ENCODE measurements around the gene MYBPC1. TPM values are rescaled to one million over a fixed set of nuclear protein-coding genes. Genes with fewer than 3 reads are reported as not detected.

Gene MYBPC1
- total and polyA plus RNA-seq, 2 of the 4 experiments (the other 2 are of a cell fraction): not detected

- WGBS, 2 experiments (ENCODE audit: extremely low coverage in 2 of 2, insufficient read length in 1 of 2): no CpG with 5 or more reads among the region's 4 CpGs
- H2BK15ac ChIP-seq (ENCODE audit: low read depth, low read length): no peak overlapping the region
- ATAC-seq (ENCODE audit: low read depth): no peak
These were observed 23.7 kb upstream of the MYBPC1 start for GRCh38 chr12:101571105-101571504.

More at GRCh38 chr12:101571105-101571504, 23.7 kb upstream of the MYBPC1 start:
- Histone ChIP-seq H3K4me1 (ENCODE audit: control insufficient read depth, insufficient read depth, low read length) (no peaks in the 10 kb centered on the region), H2BK20ac (ENCODE audit: low read depth, low read length) (no peak overlapping the region), H3K4ac (ENCODE audit: low read depth, low read length) (no peak overlapping the region), H3K18ac (ENCODE audit: low read depth, low read length) (no peak overlapping the region), H3K56ac (ENCODE audit: extremely low read depth, insufficient read depth, low read length) (no peak overlapping the region), H2AK9ac (replicated peaks; ENCODE audit: low read depth, low read length, poor library complexity) (no peak overlapping the region), H4K8ac (ENCODE audit: low read depth in 2 of 2, low read length in 2 of 2) (no peak overlapping the region), H3K9ac (ENCODE audit: low read depth, low read length) (no peak overlapping the region), H3K4me3 (ENCODE audit: insufficient read depth, low read depth, low read length) (no peak overlapping the region), H2BK120ac (ENCODE audit: low read depth, low read length) (no peak overlapping the region), H3K9me3 (ENCODE audit: control insufficient read depth, insufficient read depth, low read length) (no peaks in the 10 kb centered on the region), H2AFZ (replicated peaks; ENCODE audit: low read length, poor library complexity) (no peak overlapping the region), H3K14ac (replicated peaks; ENCODE audit: low read depth, low read length) (no peak overlapping the region), H4K5ac (ENCODE audit: low read depth, low read length) (no peak overlapping the region), H3K9me1 (ENCODE audit: insufficient read depth, low read length) (no peaks in the 10 kb centered on the region), H3K36me3 (ENCODE audit: control insufficient read depth, insufficient read depth, low read length) (no peaks in the 10 kb centered on the region), H4K91ac (ENCODE audit: insufficient read depth, low read depth, low read length) (no peak overlapping the region), H3K27ac (ENCODE audit: insufficient read depth, low read length) (no peak overlapping the region), H3K23ac (ENCODE audit: low read depth, low read length) (no peak overlapping the region), H3K27me3 (ENCODE audit: control insufficient read depth, insufficient read depth, low read length) (no peaks in the 10 kb centered on the region; the same call in 1 of the 2 replicates), H2BK5ac (ENCODE audit: low read depth, low read length, poor library complexity, severe bottlenecking) (no peak overlapping the region), H4K20me1 (ENCODE audit: insufficient read depth, low read length) (no peaks in the 10 kb centered on the region), H2AK5ac (ENCODE audit: low read depth, low read length) (no peak overlapping the region), H3K4me2 (ENCODE audit: low read depth, low read length) (no peak overlapping the region), H3K79me1 (ENCODE audit: low read depth in 1 of 2, low read length in 2 of 2) (no peaks in the 10 kb centered on the region)
- CTCF ChIA-PET: no interaction called here
- no peak for DNase-seq
- POLR2A ChIA-PET (ENCODE audit: unreplicated experiment): no interaction called here
- intact Hi-C loops (cut with micrococcal nuclease): loop anchor here (2.0 to 5.0 kb wide), 2 partner anchors 79 to 188 kb away; no protein-coding TSS in a partner anchor
- TF ChIP-seq, protein P1, sequence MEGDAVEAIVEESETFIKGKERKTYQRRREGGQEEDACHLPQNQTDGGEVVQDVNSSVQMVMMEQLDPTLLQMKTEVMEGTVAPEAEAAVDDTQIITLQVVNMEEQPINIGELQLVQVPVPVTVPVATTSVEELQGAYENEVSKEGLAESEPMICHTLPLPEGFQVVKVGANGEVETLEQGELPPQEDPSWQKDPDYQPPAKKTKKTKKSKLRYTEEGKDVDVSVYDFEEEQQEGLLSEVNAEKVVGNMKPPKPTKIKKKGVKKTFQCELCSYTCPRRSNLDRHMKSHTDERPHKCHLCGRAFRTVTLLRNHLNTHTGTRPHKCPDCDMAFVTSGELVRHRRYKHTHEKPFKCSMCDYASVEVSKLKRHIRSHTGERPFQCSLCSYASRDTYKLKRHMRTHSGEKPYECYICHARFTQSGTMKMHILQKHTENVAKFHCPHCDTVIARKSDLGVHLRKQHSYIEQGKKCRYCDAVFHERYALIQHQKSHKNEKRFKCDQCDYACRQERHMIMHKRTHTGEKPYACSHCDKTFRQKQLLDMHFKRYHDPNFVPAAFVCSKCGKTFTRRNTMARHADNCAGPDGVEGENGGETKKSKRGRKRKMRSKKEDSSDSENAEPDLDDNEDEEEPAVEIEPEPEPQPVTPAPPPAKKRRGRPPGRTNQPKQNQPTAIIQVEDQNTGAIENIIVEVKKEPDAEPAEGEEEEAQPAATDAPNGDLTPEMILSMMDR (conservative IDR thresholded peaks at IDR 0.05; ENCODE audit: low read depth, low read length): no peak
- TF ChIP-seq RFX5 (IDR thresholded peaks at IDR 0.05; ENCODE audit: low read depth, low read length) (no peak), CHD1 (IDR thresholded peaks at IDR 0.05; ENCODE audit: low read depth, low read length) (no peak), RAD21 (IDR thresholded peaks at IDR 0.05; ENCODE audit: low read length) (no peak), MAFK (IDR thresholded peaks at IDR 0.05; ENCODE audit: low read depth, low read length) (no peak), MAZ (IDR thresholded peaks at IDR 0.05; ENCODE audit: borderline replicate concordance, low read depth, low read length) (no peak), POLR2A (IDR thresholded peaks at IDR 0.05; ENCODE audit: low read depth, low read length) (no peak), SMC3 (IDR thresholded peaks at IDR 0.05; ENCODE audit: low read depth, low read length) (no peak), MXI1 (IDR thresholded peaks at IDR 0.05; ENCODE audit: borderline replicate concordance, low read depth, low read length) (no peak), RCOR1 (IDR thresholded peaks at IDR 0.05; ENCODE audit: insufficient replicate concordance, low read length) (no peak), CEBPB (IDR thresholded peaks at IDR 0.05; ENCODE audit: low read depth, low read length) (no peak), NFE2L2 (IDR thresholded peaks at IDR 0.05; ENCODE audit: low read depth, low read length) (no peak), BHLHE40 (IDR thresholded peaks at IDR 0.05; ENCODE audit: low read depth, low read length) (no peak), FOS (IDR thresholded peaks at IDR 0.05; ENCODE audit: low read depth, low read length) (no peak)
- TF ChIP-seq, protein P2, sequence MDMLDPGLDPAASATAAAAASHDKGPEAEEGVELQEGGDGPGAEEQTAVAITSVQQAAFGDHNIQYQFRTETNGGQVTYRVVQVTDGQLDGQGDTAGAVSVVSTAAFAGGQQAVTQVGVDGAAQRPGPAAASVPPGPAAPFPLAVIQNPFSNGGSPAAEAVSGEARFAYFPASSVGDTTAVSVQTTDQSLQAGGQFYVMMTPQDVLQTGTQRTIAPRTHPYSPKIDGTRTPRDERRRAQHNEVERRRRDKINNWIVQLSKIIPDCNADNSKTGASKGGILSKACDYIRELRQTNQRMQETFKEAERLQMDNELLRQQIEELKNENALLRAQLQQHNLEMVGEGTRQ (IDR thresholded peaks at IDR 0.05; ENCODE audit: low read depth, low read length): no peak
- TF ChIP-seq, protein P3, sequence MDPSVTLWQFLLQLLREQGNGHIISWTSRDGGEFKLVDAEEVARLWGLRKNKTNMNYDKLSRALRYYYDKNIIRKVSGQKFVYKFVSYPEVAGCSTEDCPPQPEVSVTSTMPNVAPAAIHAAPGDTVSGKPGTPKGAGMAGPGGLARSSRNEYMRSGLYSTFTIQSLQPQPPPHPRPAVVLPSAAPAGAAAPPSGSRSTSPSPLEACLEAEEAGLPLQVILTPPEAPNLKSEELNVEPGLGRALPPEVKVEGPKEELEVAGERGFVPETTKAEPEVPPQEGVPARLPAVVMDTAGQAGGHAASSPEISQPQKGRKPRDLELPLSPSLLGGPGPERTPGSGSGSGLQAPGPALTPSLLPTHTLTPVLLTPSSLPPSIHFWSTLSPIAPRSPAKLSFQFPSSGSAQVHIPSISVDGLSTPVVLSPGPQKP (IDR thresholded peaks at IDR 0.05; ENCODE audit: borderline replicate concordance, low read depth, low read length): no peak
- BruUV-seq (replicated peaks): no TSS peak
- in situ Hi-C loops (cut with MboI; ENCODE audit: low sequenced_read_pairs): no loop called here
- dilution Hi-C loops (cut with HindIII; ENCODE audit: low sequenced_read_pairs, unreplicated experiment): no loop called here

Data from IMR-90 (cell line).